Common myeloid progenitor, CD34-positive (primary cell): ENCODE results near the gene TECPR2.

Experiments used
- CTCF ChIA-PET: fragments of 350-600 bp; sonication (Branson Sonifier 250); formaldehyde crosslinking; loops from one replicate; lab custom pipeline; 2021; ENCODE audit warnings: antibody characterized with exemption; lab: Charles Lee
- POLR2A ChIA-PET: fragments of 350-600 bp; sonication (Branson Sonifier 250); formaldehyde crosslinking; loops from one replicate; lab custom pipeline; 2021; ENCODE audit warnings: antibody characterized with exemption; lab: Charles Lee
- DNase-seq, 3 donors: peaks; one replicate each; pipeline versions ENCODE4 v3.0.0 to v3.0.0-alpha.2; 2013
- H3K27ac ChIP-seq, 2 experiments: 1 replicate in 1 of 2; 2 replicates in 1 of 2; pipeline ENCODE4 v1.7.0; 2013; ENCODE audit warnings: inconsistent platforms in 2 of 2, low read length in 2 of 2, mild to moderate bottlenecking in 2 of 2, low read depth in 1 of 2, moderate library complexity in 1 of 2; ENCODE audit not compliant: severe bottlenecking in 2 of 2, insufficient read depth in 1 of 2, poor library complexity in 1 of 2
- H3K27me3 ChIP-seq, 5 experiments: replicated peaks in 2 of 5; 1 replicate in 3 of 5; 2 replicates in 2 of 5; pipeline versions ENCODE4 v1.6.1 to v1.7.0; 2013; ENCODE audit warnings: low read length in 4 of 5, mild to moderate bottlenecking in 2 of 5, moderate library complexity in 2 of 5, inconsistent platforms in 1 of 5; ENCODE audit not compliant: insufficient read depth in 5 of 5, control insufficient read depth in 4 of 5
- H3K36me3 ChIP-seq, 4 experiments: 1 replicate in 2 of 4; 2 replicates in 2 of 4; pipeline versions ENCODE4 v1.6.1 to v1.7.0; 2013; ENCODE audit warnings: low read length in 3 of 4, control low read depth in 1 of 4, mild to moderate bottlenecking in 1 of 4; ENCODE audit not compliant: control insufficient read depth in 4 of 4, insufficient read depth in 4 of 4
- H3K4me1 ChIP-seq, 4 experiments: 1 replicate in 3 of 4; 2 replicates in 1 of 4; pipeline versions ENCODE4 v1.6.1 to v1.7.1; 2013; ENCODE audit warnings: low read length in 3 of 4, mild to moderate bottlenecking in 3 of 4, control low read depth in 1 of 4, inconsistent platforms in 1 of 4, moderate library complexity in 1 of 4; ENCODE audit not compliant: control insufficient read depth in 4 of 4, insufficient read depth in 4 of 4; ENCODE audit errors: control extremely low read depth in 1 of 4
- H3K4me3 ChIP-seq, 7 experiments: 1 replicate in 4 of 7; 2 replicates in 3 of 7; pipeline versions ENCODE4 v1.5.1 to v1.7.0; 2013; ENCODE audit warnings: mild to moderate bottlenecking in 7 of 7, low read length in 6 of 7, moderate library complexity in 6 of 7, inconsistent platforms in 2 of 7, low read depth in 2 of 7, control low read depth in 1 of 7; ENCODE audit not compliant: insufficient read depth in 4 of 7, control insufficient read depth in 1 of 7; ENCODE audit errors: extremely low read depth in 1 of 7
- H3K9me3 ChIP-seq, 5 experiments: 1 replicate in 4 of 5; 2 replicates in 1 of 5; pipeline versions ENCODE4 v1.6.1 to v1.7.1; 2013; ENCODE audit warnings: low read length in 4 of 5, mild to moderate bottlenecking in 2 of 5, inconsistent platforms in 1 of 5, low read depth in 1 of 5, moderate library complexity in 1 of 5; ENCODE audit not compliant: control insufficient read depth in 4 of 5, insufficient read depth in 2 of 5; ENCODE audit errors: control extremely low read depth in 1 of 5
- WGBS: methylation state at CpG from one replicate; pipeline ENCODE4 v1.1.5; 2013; ENCODE audit not compliant: insufficient coverage; 5-methylcytosine and 5-hydroxymethylcytosine counted together

Gene TECPR2

GRCh38 chr14:102418169-102418852 is 55.6 kb downstream of the TECPR2 start:
- H3K4me1 ChIP-seq: no peaks in the 10 kb centered on the region
- H3K36me3 ChIP-seq: peaks cover 0 to 17% (median 7%) of the 10 kb centered on the region in 4 experiments
- WGBS: 93% methylated on average over 13 of the region's 14 CpGs
- H3K27me3 ChIP-seq: no peaks in the 10 kb centered on the region
- H3K4me3 ChIP-seq: no peak overlapping the region
- ChIA-PET CTCF (no interaction called here), POLR2A (no interaction called here)
- no peak for DNase-seq
- no peaks in the 10 kb centered on the region for H3K9me3 ChIP-seq
- H3K27ac ChIP-seq: no peak overlapping the region

DNA sequence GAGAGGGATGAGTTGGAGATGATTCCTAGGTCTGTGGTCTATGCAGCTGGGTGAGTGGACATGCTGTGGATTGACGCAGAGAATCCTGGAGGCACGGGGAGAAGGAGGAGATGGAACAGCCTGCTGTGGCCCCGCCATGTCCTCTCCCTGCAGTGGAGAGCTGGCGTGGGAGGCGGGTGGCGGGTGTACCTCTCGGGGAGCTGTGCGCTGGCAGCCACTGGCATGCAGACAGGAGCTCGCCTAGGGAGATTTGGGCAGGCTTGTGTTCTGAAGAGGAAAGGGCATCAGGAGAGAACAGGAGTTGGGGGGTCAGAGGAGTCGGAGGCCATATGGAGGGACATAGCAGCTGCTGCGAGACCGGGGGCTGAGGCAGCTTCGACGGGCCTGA is 56.1 kb downstream of the TECPR2 start:
- WGBS: 98% methylated on average over 6 of the region's 14 CpGs
- Histone ChIP-seq H3K9me3 (no peaks in the 10 kb centered on the region), H3K4me3 (no peak overlapping the region), H3K36me3 (peaks cover 0 to 18% (median 7%) of the 10 kb centered on the region in 4 experiments), H3K4me1 (no peaks in the 10 kb centered on the region), H3K27ac (no peak overlapping the region), H3K27me3 (no peaks in the 10 kb centered on the region)
- ChIA-PET CTCF (no interaction called here), POLR2A (no interaction called here)
- no peak for DNase-seq

- Histone ChIP-seq H3K36me3 (peaks cover 2 to 18% (median 7%) of the 10 kb centered on the region in 4 experiments), H3K27ac (no peak overlapping the region), H3K4me1 (no peaks in the 10 kb centered on the region), H3K4me3 (no peak overlapping the region), H3K27me3 (no peaks in the 10 kb centered on the region), H3K9me3 (no peaks in the 10 kb centered on the region)
- CTCF ChIA-PET: no interaction called here
- no peak for DNase-seq
- 98% methylated on average over 11 of the region's 11 CpGs for WGBS
- POLR2A ChIA-PET: no interaction called here
These were observed 56.5 kb downstream of the TECPR2 start for GRCh38 chr14:102419276-102419675.

- Histone ChIP-seq H3K4me1 (no peaks in the 10 kb centered on the region), H3K36me3 (peaks cover 2 to 17% (median 5%) of the 10 kb centered on the region in 4 experiments), H3K27ac (no peak overlapping the region), H3K9me3 (no peaks in the 10 kb centered on the region), H3K27me3 (no peaks in the 10 kb centered on the region), H3K4me3 (no peak overlapping the region)
- CTCF ChIA-PET: interaction anchor here (1.5 kb wide), 1 partner anchor 50 kb away, joined by 3 read pairs; no protein-coding TSS in a partner anchor
- DNase-seq: no peak
- POLR2A ChIA-PET: no interaction called here
- WGBS: 90% methylated on average over 3 of the region's 8 CpGs
These were observed 57.0 kb downstream of the TECPR2 start for GRCh38 chr14:102419716-102420115.

DNA sequence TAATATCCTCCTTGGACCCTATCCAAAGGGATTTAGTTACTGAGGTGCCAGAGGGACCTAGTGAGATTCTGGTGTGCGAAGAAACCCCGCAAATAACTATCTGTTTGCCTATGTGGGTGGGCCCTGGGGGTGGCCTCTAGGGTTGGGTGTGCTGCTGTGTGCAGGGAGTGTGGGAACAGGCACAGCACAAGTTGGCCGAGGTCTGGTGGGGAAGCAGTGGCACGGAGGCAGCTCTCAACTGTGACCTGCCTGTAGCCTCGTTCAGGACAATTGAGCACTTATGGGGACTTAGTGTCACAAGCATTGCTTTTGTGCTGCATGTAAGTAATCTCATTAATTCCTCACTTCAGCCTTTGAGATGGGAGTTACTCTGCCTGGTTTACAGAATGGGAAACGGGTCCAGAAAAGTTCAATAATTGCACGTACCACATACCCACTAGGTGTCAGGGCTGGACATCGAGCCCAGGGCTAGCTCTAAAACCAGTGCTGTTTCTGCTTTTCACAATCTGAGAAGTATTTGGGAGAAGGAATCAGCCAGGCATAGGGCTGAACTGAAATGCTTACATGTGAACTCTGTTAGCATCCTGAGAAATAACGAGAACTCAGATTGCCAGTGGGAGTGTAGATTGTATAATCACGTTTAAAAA is 58.8 kb downstream of the TECPR2 start:
- CTCF ChIA-PET: interaction anchor here (1.4 to 1.5 kb wide), 2 partner anchors 17 to 48 kb away, joined by 3 to 4 read pairs; no protein-coding TSS in a partner anchor
- peaks cover 0 to 7% (median 3%) of the 10 kb centered on the region in 4 experiments for H3K36me3 ChIP-seq

GRCh38 chr14:102424520-102424919 is 61.8 kb downstream of the TECPR2 start:
- Histone ChIP-seq H3K9me3 (no peaks in the 10 kb centered on the region), H3K27me3 (no peaks in the 10 kb centered on the region), H3K36me3 (peaks cover 4 to 13% (median 7%) of the 10 kb centered on the region in 4 experiments), H3K4me1 (no peaks in the 10 kb centered on the region), H3K4me3 (no peak overlapping the region), H3K27ac (no peak overlapping the region)
- no peak for DNase-seq
- ChIA-PET POLR2A (no interaction called here), CTCF (no interaction called here)
- 97% methylated on average over 2 of the region's 4 CpGs for WGBS

More for the DNA sequence above, 58.8 kb downstream of the TECPR2 start:
- Histone ChIP-seq H3K4me3 (no peak overlapping the region), H3K27me3 (no peaks in the 10 kb centered on the region), H3K27ac (no peak overlapping the region), H3K4me1 (no peaks in the 10 kb centered on the region), H3K9me3 (no peaks in the 10 kb centered on the region)
- DNase-seq: no peak
- 98% methylated on average over 9 of the region's 10 CpGs for WGBS
- POLR2A ChIA-PET: no interaction called here

DNA sequence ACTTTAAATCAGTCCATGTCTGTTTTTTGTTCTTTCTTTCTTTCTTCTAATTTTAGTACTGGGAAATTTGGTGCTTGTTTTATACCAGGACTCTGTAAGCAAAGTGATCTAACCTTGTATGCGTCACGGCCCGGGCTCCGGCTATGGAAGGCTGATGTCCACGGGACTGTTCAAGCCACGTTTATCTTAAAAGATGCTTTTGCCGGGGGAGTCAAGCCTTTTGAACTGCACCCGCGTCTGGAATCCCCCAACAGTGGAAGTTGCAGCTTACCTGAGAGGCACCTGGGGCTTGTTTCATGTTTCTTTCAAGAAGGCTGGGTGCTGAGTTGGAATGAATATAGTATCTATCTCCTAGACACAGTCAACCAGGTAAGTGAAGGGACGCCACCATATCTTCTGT is 62.2 kb downstream of the TECPR2 start:
- WGBS: 97% methylated on average over 9 of the region's 10 CpGs
- peaks cover 4 to 11% (median 7%) of the 10 kb centered on the region in 4 experiments for H3K36me3 ChIP-seq
- H3K4me3 ChIP-seq: no peak overlapping the region
- CTCF ChIA-PET: no interaction called here
- POLR2A ChIA-PET: no interaction called here
- H3K4me1 ChIP-seq: no peaks in the 10 kb centered on the region
- H3K27ac ChIP-seq: no peak overlapping the region
- DNase-seq: no peak
- no peaks in the 10 kb centered on the region for H3K9me3 ChIP-seq
- no peaks in the 10 kb centered on the region for H3K27me3 ChIP-seq
